Natural killer cell (primary cell): Measurements from ENCODE around the gene STUB1. TPM values are rescaled to one million over a fixed set of nuclear protein-coding genes. Genes with fewer than 3 reads are reported as not detected.
A peak's percentile ranks its signal among the peaks of the same experiment; 100 is the strongest.

ENCODE experiments used
- ATAC-seq, 3 donors: fragments of 150-1000 bp in 2 of 3; fragments of 200-7000 bp in 1 of 3; cut with Tn5 transposase; 1 replicate in 1 of 3; 2 replicates in 2 of 3; pipeline ENCODE4 v1.10.0; 2021; ENCODE audit warnings: mild to moderate bottlenecking in 2 of 3, moderate library complexity in 2 of 3
- DNase-seq, 2 donors: peaks; one replicate each; pipeline versions ENCODE4 v3.0.0 to v3.0.0-alpha.2; 2013 to 2021; ENCODE audit warnings: mixed read lengths in 1 of 2
- H3K27ac ChIP-seq: one replicate; pipeline ENCODE4 v1.5.1; 2013; ENCODE audit warnings: mild to moderate bottlenecking, low read length
- H3K27me3 ChIP-seq: one replicate; pipeline ENCODE4 v1.6.1; 2013; ENCODE audit warnings: low read length; ENCODE audit not compliant: control insufficient read depth, insufficient read depth
- H3K36me3 ChIP-seq: one replicate; pipeline ENCODE4 v1.6.1; 2013; ENCODE audit warnings: low read length; ENCODE audit not compliant: control insufficient read depth, insufficient read depth
- H3K4me1 ChIP-seq: one replicate; pipeline ENCODE4 v1.6.1; 2013; ENCODE audit warnings: low read length; ENCODE audit not compliant: control insufficient read depth, insufficient read depth
- H3K4me3 ChIP-seq: one replicate; pipeline ENCODE4 v1.5.1; 2013; ENCODE audit warnings: low read length
- H3K9me3 ChIP-seq: one replicate; pipeline ENCODE4 v1.6.1; 2013; ENCODE audit warnings: low read length; ENCODE audit not compliant: control insufficient read depth, insufficient read depth
- H3K27ac Mint-ChIP-seq, 2 donors: one replicate each; pipeline ENCODE4 v1.8.0; 2022; ENCODE audit warnings: mild to moderate bottlenecking in 2 of 2, mixed read lengths in 2 of 2, moderate library complexity in 1 of 2
- H3K27me3 Mint-ChIP-seq, 2 donors: one replicate each; pipeline ENCODE4 v1.8.0; 2022; ENCODE audit warnings: low read depth in 2 of 2, mixed read lengths in 2 of 2
- H3K36me3 Mint-ChIP-seq: one replicate; pipeline ENCODE4 v1.8.0; 2022; ENCODE audit warnings: mixed read lengths
- H3K4me1 Mint-ChIP-seq, 2 donors: one replicate each; pipeline ENCODE4 v1.8.0; 2022; ENCODE audit warnings: mixed read lengths in 2 of 2
- H3K4me3 Mint-ChIP-seq: one replicate; pipeline ENCODE4 v1.8.0; 2022; ENCODE audit warnings: mild to moderate bottlenecking, moderate library complexity, mixed read lengths
- H3K9me3 Mint-ChIP-seq, 2 donors: one replicate each; pipeline ENCODE4 v1.8.0; 2022; ENCODE audit warnings: mixed read lengths in 2 of 2
- WGBS: methylation state at CpG from one replicate; pipeline ENCODE4 v1.1.7; 2013; ENCODE audit warnings: missing lambda C conversion rate; ENCODE audit not compliant: insufficient coverage; 5-methylcytosine and 5-hydroxymethylcytosine counted together
- intact Hi-C: fragments of 100-400 bp; cut with micrococcal nuclease; formaldehyde crosslinking; loops from one replicate; pipeline ENCODE4 v1.14.2; 2022
- total RNA-seq, 4 donors: library from RNA; stranded (reverse); fragments of 120-200 nt in 1 of 4; gene quantifications; one replicate each; pipeline versions ENCODE4 v1.2.3 to v1.2.4, GENCODE V29; 2013 to 2022
- TF ChIP-seq, protein P1 (sequence below): fragments of 200-600 bp; IDR thresholded peaks from one replicate; pipeline ENCODE4 v1.8.0; 2022; ENCODE audit warnings: antibody characterized with exemption

STUB1 gene
- total RNA-seq, 3 donors from 2014 or later (not counting 1 experiment from before 2014, with no cell fraction given), result 89.5 to 95.4 (median 93.5) TPM

- Histone ChIP-seq H3K4me3 (no peak overlapping the region), H3K9me3 (no peaks in the 10 kb centered on the region), H3K4me1 (peaks cover 43% of the 10 kb centered on the region), H3K27me3 (peaks cover 30% of the 10 kb centered on the region), H3K36me3 (no peaks in the 10 kb centered on the region), H3K27ac (no peak overlapping the region)
- peaks cover 10 to 21% of the 10 kb centered on the region in 2 donors for H3K4me1 Mint-ChIP-seq
- peak overlapping the region; percentile 18 for H3K4me3 Mint-ChIP-seq
- DNase-seq (no peak), ATAC-seq (no peak)
- TF ChIP-seq, protein P1, sequence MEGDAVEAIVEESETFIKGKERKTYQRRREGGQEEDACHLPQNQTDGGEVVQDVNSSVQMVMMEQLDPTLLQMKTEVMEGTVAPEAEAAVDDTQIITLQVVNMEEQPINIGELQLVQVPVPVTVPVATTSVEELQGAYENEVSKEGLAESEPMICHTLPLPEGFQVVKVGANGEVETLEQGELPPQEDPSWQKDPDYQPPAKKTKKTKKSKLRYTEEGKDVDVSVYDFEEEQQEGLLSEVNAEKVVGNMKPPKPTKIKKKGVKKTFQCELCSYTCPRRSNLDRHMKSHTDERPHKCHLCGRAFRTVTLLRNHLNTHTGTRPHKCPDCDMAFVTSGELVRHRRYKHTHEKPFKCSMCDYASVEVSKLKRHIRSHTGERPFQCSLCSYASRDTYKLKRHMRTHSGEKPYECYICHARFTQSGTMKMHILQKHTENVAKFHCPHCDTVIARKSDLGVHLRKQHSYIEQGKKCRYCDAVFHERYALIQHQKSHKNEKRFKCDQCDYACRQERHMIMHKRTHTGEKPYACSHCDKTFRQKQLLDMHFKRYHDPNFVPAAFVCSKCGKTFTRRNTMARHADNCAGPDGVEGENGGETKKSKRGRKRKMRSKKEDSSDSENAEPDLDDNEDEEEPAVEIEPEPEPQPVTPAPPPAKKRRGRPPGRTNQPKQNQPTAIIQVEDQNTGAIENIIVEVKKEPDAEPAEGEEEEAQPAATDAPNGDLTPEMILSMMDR, result no peak
- no peak overlapping the region for H3K27ac Mint-ChIP-seq
- peaks cover 0 to 14% of the 10 kb centered on the region in 2 donors for H3K27me3 Mint-ChIP-seq
- H3K9me3 Mint-ChIP-seq, result no peaks in the 10 kb centered on the region
- no peaks in the 10 kb centered on the region for H3K36me3 Mint-ChIP-seq
- intact Hi-C loops, result no loop called here
- 81% methylated on average over 4 of the region's 10 CpGs for WGBS
These were observed 12.3 kb downstream of the STUB1 start for GRCh38 chr16:692356-693108.

DNA sequence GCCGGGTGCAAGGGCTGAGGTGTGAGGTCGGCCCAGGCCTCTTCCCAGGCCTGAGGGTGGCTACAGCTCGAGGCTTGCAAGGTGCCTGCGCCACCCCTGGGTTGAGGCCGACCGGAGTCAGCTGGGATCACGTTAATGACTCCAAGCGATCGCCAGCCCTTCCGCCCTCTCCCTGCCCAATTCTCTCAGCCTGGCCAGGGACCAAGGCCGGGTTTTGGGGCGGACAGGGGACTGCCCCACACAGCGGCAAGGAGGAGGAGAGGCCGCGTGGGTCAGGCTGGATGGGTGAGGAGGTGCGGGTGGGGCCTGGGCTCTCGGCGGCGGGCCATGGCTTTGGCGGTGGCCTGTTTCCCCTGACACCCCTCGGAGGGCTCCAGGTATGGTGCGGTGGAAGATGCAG, 13.2 kb downstream of the STUB1 start:
- peaks cover 30% of the 10 kb centered on the region for H3K27me3 ChIP-seq
- ATAC-seq (no peak), DNase-seq (no peak)
- no peak overlapping the region for H3K4me3 Mint-ChIP-seq
- no peaks in the 10 kb centered on the region for H3K9me3 ChIP-seq
- H3K4me1 ChIP-seq, result peaks cover 43% of the 10 kb centered on the region
- no peaks in the 10 kb centered on the region for H3K36me3 ChIP-seq
- no peak overlapping the region for H3K27ac ChIP-seq
- H3K27ac Mint-ChIP-seq, result no peak overlapping the region
- H3K36me3 Mint-ChIP-seq, result no peaks in the 10 kb centered on the region
- H3K9me3 Mint-ChIP-seq, result no peaks in the 10 kb centered on the region
- peaks cover 10 to 21% of the 10 kb centered on the region in 2 donors for H3K4me1 Mint-ChIP-seq
- H3K4me3 ChIP-seq, result no peak overlapping the region
- TF ChIP-seq, protein P1, result no peak
- peaks cover 0 to 14% of the 10 kb centered on the region in 2 donors for H3K27me3 Mint-ChIP-seq
- intact Hi-C loops, result no loop called here
- WGBS, result 59% methylated on average over 22 of the region's 22 CpGs

GRCh38 chr16:693766-694165, 13.6 kb downstream of the STUB1 start:
- Histone ChIP-seq H3K27me3 (peaks cover 30% of the 10 kb centered on the region), H3K36me3 (no peaks in the 10 kb centered on the region), H3K4me3 (no peak overlapping the region), H3K4me1 (peaks cover 41% of the 10 kb centered on the region), H3K27ac (no peak overlapping the region), H3K9me3 (no peaks in the 10 kb centered on the region)
- TF ChIP-seq, protein P1, result no peak
- Mint-ChIP-seq H3K4me3 (no peak overlapping the region), H3K4me1 (peaks cover 10 to 21% of the 10 kb centered on the region in 2 donors), H3K27ac (no peak overlapping the region), H3K36me3 (no peaks in the 10 kb centered on the region), H3K27me3 (peaks cover 0 to 14% of the 10 kb centered on the region in 2 donors), H3K9me3 (no peaks in the 10 kb centered on the region)
- WGBS, result 6% methylated on average over 37 of the region's 37 CpGs
- ATAC-seq (no peak), DNase-seq (peak in 1 of 2 donors; percentile 58)
- intact Hi-C loops, result no loop called here
